Fibroblast of gingiva (primary cell): ENCODE results near the gene APEX2.
A peak's percentile ranks its signal among the peaks of the same experiment; 100 is the strongest.
"Not testable (repeated sequence)": the region's sequence is repeated elsewhere in the genome, so short reads cannot be mapped to it uniquely, and the experiment has no call there.

ENCODE experiments used
- DNase-seq: peaks from one replicate; pipeline ENCODE4 v3.0.0-alpha.2; 2011; ENCODE audit warnings: low read depth

APEX2 gene, protein sequence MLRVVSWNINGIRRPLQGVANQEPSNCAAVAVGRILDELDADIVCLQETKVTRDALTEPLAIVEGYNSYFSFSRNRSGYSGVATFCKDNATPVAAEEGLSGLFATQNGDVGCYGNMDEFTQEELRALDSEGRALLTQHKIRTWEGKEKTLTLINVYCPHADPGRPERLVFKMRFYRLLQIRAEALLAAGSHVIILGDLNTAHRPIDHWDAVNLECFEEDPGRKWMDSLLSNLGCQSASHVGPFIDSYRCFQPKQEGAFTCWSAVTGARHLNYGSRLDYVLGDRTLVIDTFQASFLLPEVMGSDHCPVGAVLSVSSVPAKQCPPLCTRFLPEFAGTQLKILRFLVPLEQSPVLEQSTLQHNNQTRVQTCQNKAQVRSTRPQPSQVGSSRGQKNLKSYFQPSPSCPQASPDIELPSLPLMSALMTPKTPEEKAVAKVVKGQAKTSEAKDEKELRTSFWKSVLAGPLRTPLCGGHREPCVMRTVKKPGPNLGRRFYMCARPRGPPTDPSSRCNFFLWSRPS

GRCh38 chrX:54999717-55000598, at the start of gene APEX2:
Gene APEX2 (plus strand): TSS chrX:55000363. CDS start chrX:55000423, 60 bp downstream.
- DNase-seq, result peak; percentile 90

- no peak for DNase-seq
Observed at GRCh38 chrX:54950730-54951375, 49.3 kb upstream of the APEX2 start.

GRCh38 chrX:54961750-54962149, 38.4 kb upstream of the APEX2 start:
- DNase-seq, result no peak

DNA sequence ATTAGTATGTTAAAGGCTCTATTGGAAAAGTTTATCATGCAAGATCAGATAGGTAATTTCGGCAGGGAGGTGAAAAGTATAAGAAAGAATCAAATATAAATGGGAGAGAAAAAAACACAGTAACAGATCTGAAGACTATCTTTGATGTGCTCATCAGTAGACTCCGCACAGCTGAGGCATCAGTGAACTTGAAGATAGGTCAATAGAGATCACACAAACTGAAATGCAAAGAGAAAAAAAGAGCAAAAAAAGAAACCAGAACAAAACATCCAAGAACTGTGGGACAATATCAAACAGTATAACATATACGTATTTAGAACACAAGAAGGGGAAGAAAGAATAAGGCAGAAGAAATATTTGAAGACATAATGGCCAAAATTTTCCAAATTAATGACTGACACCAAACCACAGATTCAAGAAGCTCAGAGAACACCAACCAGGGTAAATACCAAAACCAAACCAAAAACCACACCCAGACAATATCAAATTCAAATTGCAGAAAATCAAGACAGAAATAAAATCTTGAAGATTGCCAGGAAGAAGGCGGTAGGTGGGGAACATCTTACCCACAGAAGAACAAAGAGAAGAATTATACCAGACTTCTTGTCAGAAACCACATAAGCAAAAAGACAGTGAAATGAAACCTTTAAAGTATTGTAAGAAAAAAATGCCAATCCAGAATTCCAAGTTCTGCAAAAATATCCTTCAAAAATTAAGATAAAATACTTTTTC, 35.2 kb upstream of the APEX2 start:
- no peak for DNase-seq

GRCh38 chrX:54977387-54977786, 22.8 kb upstream of the APEX2 start:
- DNase-seq, result no peak

DNA sequence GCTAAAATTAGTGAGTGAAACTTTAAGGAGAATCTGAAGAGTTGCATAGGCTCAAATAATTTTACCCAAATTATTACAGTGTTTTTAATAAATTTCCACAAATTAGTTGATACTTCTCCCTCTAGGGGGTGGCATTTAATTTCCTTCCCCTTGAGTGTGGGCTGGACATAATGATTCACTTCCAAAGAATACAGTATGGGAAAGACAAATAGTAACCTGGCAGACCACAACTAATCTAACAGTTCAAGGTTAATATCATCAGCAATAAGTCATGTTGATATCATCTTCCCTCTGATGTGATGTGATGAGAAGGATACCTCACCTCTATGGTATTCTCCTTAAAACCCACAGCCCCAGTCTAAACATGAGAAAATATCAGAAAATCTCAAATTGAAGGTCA, 21.7 kb upstream of the APEX2 start:
- DNase-seq, result no peak

DNA sequence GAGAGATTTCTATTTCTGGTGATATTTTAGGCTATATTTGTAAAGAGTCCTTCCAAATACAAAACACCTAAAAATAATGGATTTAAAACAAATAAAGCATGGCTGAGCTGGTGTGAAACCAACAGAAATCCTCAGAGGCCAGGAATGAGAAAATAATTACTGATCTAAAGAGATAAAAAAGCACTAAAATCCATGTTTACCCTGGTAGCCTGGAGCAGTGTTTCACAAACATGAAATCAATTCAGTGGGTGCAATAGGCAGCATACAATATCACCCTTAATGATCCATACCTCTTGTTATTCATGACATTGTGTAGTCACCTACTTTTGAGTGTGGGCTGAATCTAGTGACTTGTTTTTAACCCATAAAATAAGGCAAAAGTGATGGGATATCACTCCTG, 20.7 kb upstream of the APEX2 start:
- DNase-seq, result no peak

DNA sequence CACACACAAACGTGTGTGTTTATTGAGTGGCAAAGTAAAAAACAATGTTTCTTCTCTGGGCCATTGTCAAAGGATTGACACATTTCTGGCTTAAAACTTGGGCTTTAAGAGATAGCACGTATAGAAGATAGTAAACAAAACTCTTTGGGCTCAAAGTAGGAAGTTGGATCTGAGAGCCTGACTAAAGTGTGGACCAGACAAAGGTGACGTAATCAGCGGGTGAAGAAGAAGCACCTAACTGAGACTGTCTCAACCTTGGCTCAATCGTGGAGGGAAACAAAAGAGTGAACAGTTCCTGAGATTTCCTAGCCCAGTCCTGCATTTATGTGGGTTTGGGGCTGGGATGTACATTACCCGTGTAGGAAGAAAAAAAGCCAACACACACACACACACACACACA, 19.8 kb upstream of the APEX2 start:
- DNase-seq, result no peak

DNA sequence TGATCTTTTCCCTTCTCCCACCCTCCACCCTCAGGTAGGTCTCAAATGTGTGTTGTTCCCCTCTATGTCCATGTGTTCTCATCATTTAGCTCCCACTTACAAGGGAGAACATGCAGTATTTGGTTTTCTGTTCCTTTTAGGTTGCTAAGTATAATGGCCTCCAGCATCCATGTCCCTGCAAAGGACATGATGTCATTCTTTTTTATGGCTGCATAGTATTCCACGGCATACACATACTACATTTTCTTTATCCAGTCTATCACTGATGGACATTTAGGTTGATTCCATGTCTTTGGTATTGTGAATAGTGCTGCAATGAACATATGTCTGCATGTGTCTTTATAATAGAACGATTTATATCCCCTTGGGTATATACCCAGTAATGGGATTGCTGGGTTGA, 16.9 kb upstream of the APEX2 start:
- DNase-seq, result not testable (repeated sequence)

DNA sequence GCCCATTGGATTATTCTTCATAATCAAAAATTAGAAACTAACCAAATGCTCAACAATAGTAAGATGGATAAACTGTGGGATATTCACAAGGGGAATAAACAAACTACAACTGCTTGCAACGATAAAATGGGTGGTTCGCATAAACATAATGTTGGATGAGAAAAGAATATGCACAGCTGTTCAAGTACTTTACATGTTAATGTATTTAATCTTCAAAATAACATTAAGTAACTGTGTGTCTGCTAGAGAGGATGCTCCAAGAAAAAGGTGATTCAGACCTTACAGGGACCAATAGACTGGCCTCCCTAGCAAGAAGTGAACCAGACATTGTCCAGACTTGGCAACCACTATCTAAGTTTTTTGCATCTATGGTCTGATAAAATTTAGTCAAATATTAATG, 8.5 kb upstream of the APEX2 start:
- no peak for DNase-seq

GRCh38 chrX:54992911-54993622, 7.1 kb upstream of the APEX2 start:
- no peak for DNase-seq

DNA sequence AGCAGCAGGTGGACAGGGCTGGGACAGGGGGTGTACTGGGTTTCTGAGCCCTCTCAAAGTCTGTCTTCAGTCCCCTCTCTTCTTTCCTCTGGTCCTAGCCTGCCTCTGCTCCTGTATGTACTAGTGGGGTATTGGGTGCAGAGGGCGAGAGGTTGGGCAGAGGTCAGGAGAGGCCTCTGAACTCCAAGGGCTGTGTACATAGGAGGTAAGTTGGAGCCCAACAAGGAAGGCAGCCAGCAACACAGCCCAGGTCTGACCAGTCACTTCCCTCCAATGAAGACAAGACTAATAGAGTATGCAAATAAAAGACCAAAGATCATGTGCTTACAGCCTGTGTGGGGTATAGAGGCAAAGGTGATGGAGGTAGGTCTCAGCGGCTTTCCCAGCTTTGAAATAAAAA, 6.1 kb upstream of the APEX2 start, which contains the start of gene PFKFB1:
PFKFB1 (minus strand) TSS at position 90 of the 400 bp plus-strand sequence. CDS start 181 bp downstream, outside the sequence.
- no peak for DNase-seq

- no peak for DNase-seq
Observed at GRCh38 chrX:54994668-54995351, 5.4 kb upstream of the APEX2 start.

DNA sequence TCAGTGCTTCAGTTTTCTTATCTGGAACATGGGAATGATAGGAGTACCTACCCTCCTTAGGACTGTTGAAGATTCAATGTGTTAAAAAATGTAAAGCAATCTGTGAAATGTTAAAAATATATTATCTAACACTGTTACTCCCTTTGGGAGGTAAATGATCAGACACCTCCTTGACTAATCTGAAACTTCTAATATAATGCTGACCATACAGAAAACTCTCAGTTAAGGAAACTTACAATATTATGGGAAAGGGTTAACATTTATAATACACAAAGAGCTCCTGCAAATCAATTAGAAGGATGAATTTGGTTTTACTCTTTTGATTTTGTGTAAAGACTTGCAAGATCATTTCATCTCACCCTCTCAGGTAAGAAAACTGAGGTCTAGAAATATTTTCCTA, 4.5 kb upstream of the APEX2 start:
- no peak for DNase-seq

GRCh38 chrX:55004231-55004630, 4.1 kb downstream of the APEX2 start:
- DNase-seq, result no peak

GRCh38 chrX:55005256-55005655, 5.1 kb downstream of the APEX2 start:
- DNase-seq, result no peak

DNA sequence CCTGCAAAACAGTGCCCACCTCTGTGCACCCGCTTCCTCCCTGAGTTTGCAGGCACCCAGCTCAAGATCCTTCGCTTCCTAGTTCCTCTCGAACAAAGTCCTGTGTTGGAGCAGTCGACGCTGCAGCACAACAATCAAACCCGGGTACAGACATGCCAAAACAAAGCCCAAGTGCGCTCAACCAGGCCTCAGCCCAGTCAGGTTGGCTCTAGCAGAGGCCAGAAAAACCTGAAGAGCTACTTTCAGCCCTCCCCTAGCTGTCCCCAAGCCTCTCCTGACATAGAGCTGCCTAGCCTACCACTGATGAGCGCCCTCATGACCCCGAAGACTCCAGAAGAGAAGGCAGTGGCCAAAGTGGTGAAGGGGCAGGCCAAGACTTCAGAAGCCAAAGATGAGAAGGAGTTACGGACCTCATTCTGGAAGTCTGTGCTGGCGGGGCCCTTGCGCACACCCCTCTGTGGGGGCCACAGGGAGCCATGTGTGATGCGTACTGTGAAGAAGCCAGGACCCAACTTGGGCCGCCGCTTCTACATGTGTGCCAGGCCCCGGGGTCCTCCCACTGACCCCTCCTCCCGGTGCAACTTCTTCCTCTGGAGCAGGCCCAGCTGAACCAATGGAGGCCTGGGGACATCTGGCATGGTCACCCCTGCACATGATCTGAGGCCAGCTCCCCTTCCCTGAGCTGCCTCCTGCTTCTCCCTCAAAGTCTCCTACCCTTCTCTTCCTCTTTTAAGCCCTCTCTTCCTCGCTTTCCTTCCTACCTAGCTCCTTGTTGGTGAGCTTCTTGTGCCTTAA, 6.9 kb downstream of the APEX2 start:
- no peak for DNase-seq

GRCh38 chrX:55007656-55008055, 7.5 kb downstream of the APEX2 start:
- peak; percentile 12 for DNase-seq

- DNase-seq, result no peak
Observed at GRCh38 chrX:55008571-55009358, 8.6 kb downstream of the APEX2 start.
